Prostate gland (tissue), 2 donors: ENCODE data around the gene MARCKS.

Source experiments
- POLR2AphosphoS5 ChIP-seq: sonication (generic); formaldehyde crosslinking; IDR thresholded peaks from one replicate; pipeline ENCODE4 v1.6.1; 2017; ENCODE audit warnings: antibody characterized with exemption
- TF ChIP-seq, protein P1 (sequence below), 4 experiments: fragments of 200-600 bp in 2 of 4; fragments of 450-650 bp in 2 of 4; sonication (generic) in 2 of 4; IDR thresholded peaks; 1 replicate in 3 of 4; 2 replicates in 1 of 4; pipeline ENCODE4 v1.5.1; 2016 to 2019; ENCODE audit warnings: antibody characterized with exemption in 4 of 4, mild to moderate bottlenecking in 2 of 4, moderate library complexity in 2 of 4

DNA sequence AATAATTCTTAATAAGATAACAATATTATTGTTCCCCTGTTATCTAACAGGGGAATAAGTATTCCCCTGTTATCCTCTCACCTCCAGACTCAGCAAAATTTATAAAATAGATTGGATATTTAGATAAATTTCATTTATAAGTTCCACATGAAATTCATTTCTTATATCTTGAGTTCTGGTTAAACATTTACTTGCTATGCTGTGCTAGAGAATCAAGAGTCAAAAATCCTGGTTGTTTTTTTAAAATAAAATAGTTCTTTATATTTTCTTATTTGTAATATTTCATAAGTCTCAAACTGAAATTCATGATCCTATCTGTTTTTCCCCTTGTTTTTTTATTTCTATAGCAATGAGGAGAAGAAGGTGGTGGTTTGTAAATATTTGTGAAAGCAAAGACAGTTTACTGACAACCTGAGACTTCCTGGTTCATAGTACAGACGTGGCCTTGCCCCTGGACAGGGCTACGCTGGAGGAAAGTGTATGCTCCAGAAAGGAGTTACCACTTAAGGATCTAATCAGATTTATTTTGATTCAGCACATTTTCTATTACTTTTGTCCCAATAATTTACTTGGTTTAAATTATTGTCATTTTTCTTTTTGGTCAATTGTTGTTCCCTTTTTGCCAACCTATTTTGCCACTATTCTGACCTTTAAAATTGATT, 37.8 kb upstream of the MARCKS start:
- TF ChIP-seq, protein P1, sequence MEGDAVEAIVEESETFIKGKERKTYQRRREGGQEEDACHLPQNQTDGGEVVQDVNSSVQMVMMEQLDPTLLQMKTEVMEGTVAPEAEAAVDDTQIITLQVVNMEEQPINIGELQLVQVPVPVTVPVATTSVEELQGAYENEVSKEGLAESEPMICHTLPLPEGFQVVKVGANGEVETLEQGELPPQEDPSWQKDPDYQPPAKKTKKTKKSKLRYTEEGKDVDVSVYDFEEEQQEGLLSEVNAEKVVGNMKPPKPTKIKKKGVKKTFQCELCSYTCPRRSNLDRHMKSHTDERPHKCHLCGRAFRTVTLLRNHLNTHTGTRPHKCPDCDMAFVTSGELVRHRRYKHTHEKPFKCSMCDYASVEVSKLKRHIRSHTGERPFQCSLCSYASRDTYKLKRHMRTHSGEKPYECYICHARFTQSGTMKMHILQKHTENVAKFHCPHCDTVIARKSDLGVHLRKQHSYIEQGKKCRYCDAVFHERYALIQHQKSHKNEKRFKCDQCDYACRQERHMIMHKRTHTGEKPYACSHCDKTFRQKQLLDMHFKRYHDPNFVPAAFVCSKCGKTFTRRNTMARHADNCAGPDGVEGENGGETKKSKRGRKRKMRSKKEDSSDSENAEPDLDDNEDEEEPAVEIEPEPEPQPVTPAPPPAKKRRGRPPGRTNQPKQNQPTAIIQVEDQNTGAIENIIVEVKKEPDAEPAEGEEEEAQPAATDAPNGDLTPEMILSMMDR (IDR thresholded peaks at IDR 0.05), result no peak
- TF ChIP-seq POLR2AphosphoS5, result no peak
